ENCODE results near the gene LRMDA.
A peak's percentile ranks its signal among the peaks of the same experiment; 100 is the strongest.

The LRMDA gene

DNA sequence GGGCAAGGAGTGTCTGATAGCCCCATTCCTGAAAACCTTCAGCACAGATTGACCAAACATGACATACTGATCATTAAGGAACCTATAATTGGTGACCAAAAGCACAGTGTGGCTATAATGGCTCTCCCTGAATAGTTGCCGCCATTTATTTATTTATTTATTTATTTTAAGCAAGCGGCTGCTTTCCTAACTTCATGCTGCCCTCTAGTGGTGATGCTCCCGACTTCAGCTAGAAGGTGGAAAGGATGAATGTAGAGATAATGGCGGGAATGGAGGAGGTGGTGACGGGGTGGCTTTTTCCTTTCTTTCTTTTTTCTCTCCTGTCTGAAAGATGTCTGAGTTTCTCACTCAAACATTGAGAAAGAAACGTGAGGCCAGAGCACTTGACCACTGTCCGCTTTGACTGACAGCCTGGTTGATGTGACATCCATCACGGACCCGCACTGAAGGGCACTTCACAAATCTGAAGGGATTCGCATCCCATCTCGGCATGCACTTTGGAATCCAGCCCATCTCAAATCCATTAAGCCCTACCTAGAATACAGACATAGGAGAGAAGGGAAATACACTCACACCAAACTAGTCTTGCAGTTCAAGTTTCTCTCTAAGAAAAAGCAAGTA is 1116.0 kb downstream of the LRMDA start:
- Histone ChIP-seq H3K4me2 (ENCODE audit: low read depth, low read length, poor library complexity, severe bottlenecking) (no peak overlapping the region), H3K9ac (ENCODE audit: low read length) (no peak overlapping the region)

GRCh38 chr10:76548716-76549115 is 1117.3 kb downstream of the LRMDA start:
- H3K27ac ChIP-seq (ENCODE audit: low read depth, low read length): no peak overlapping the region
- no peak overlapping the region for H3K4me3 ChIP-seq (ENCODE audit: insufficient read depth, low read length, poor library complexity, severe bottlenecking)
- no peaks in the 10 kb centered on the region for H3K9me3 ChIP-seq (ENCODE audit: insufficient read depth, low read length)
- H2AFZ ChIP-seq (ENCODE audit: low read depth, low read length, severe bottlenecking): no peak overlapping the region
- H3K9ac ChIP-seq (ENCODE audit: low read length): no peak overlapping the region
- no peaks in the 10 kb centered on the region for H3F3A ChIP-seq (ENCODE audit: insufficient read depth)
- no peaks in the 10 kb centered on the region for H3K79me2 ChIP-seq (ENCODE audit: insufficient read depth, low read length)
- no peak overlapping the region for H3K4me2 ChIP-seq (ENCODE audit: low read depth, low read length, poor library complexity, severe bottlenecking)
- H3K27me3 ChIP-seq (ENCODE audit: low read length): no peaks in the 10 kb centered on the region
- H3K36me3 ChIP-seq (ENCODE audit: low read length): no peaks in the 10 kb centered on the region
- TF ChIP-seq, protein P1, sequence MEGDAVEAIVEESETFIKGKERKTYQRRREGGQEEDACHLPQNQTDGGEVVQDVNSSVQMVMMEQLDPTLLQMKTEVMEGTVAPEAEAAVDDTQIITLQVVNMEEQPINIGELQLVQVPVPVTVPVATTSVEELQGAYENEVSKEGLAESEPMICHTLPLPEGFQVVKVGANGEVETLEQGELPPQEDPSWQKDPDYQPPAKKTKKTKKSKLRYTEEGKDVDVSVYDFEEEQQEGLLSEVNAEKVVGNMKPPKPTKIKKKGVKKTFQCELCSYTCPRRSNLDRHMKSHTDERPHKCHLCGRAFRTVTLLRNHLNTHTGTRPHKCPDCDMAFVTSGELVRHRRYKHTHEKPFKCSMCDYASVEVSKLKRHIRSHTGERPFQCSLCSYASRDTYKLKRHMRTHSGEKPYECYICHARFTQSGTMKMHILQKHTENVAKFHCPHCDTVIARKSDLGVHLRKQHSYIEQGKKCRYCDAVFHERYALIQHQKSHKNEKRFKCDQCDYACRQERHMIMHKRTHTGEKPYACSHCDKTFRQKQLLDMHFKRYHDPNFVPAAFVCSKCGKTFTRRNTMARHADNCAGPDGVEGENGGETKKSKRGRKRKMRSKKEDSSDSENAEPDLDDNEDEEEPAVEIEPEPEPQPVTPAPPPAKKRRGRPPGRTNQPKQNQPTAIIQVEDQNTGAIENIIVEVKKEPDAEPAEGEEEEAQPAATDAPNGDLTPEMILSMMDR (IDR thresholded peaks at IDR 0.05; ENCODE audit: insufficient read depth, low read length, poor library complexity, severe bottlenecking): no peak
- TF ChIP-seq EZH2phosphoT487 (conservative IDR thresholded peaks at IDR 0.05; ENCODE audit: low read length): no peak
- no peaks in the 10 kb centered on the region for H4K20me1 ChIP-seq (ENCODE audit: low read depth, low read length)
- no peaks in the 10 kb centered on the region for H3K9me2 ChIP-seq (replicated peaks; ENCODE audit: insufficient read depth, low read length)

More for the DNA sequence above, 1116.0 kb downstream of the LRMDA start:
- Histone ChIP-seq H3K4me3 (ENCODE audit: insufficient read depth, low read length, poor library complexity, severe bottlenecking) (no peak overlapping the region), H4K20me1 (ENCODE audit: low read depth, low read length) (no peaks in the 10 kb centered on the region), H3K79me2 (ENCODE audit: insufficient read depth, low read length) (no peaks in the 10 kb centered on the region), H2AFZ (ENCODE audit: low read depth, low read length, severe bottlenecking) (no peak overlapping the region), H3K27me3 (ENCODE audit: low read length) (no peaks in the 10 kb centered on the region), H3K9me2 (replicated peaks; ENCODE audit: insufficient read depth, low read length) (no peaks in the 10 kb centered on the region), H3K27ac (ENCODE audit: low read depth, low read length) (no peak overlapping the region), H3K9me3 (ENCODE audit: insufficient read depth, low read length) (no peaks in the 10 kb centered on the region), H3F3A (ENCODE audit: insufficient read depth) (no peaks in the 10 kb centered on the region), H3K36me3 (ENCODE audit: low read length) (no peaks in the 10 kb centered on the region)
- no peak for TF ChIP-seq EZH2phosphoT487 (conservative IDR thresholded peaks at IDR 0.05; ENCODE audit: low read length)
- TF ChIP-seq, protein P1 (IDR thresholded peaks at IDR 0.05; ENCODE audit: insufficient read depth, low read length, poor library complexity, severe bottlenecking): peak; percentile 73

DNA sequence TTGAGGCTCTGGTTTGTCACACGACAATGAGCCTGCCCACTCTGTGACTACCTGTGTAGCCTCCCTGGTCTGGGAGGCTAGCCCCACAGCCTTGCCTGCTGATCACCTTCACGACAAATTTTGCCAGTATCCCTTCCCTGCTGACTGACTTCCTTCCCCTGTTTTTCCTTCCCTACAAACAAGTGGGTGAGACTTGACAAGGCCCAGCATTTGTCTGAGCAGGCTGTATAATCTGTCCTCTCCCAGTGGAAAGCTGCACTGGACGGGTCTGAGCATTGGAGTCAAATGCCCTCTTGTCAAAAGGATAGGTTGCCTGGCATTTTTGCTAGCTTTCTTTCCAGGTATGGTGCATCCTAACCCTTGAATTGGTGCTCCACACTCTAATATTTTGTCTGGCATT is 1117.7 kb downstream of the LRMDA start:
- Histone ChIP-seq H3K27ac (ENCODE audit: low read depth, low read length) (no peak overlapping the region), H3K9ac (ENCODE audit: low read length) (no peak overlapping the region), H3K9me3 (ENCODE audit: insufficient read depth, low read length) (no peaks in the 10 kb centered on the region), H4K20me1 (ENCODE audit: low read depth, low read length) (no peaks in the 10 kb centered on the region), H3K4me3 (ENCODE audit: insufficient read depth, low read length, poor library complexity, severe bottlenecking) (no peak overlapping the region), H2AFZ (ENCODE audit: low read depth, low read length, severe bottlenecking) (no peak overlapping the region), H3K4me2 (ENCODE audit: low read depth, low read length, poor library complexity, severe bottlenecking) (no peak overlapping the region), H3K79me2 (ENCODE audit: insufficient read depth, low read length) (no peaks in the 10 kb centered on the region), H3K36me3 (ENCODE audit: low read length) (no peaks in the 10 kb centered on the region), H3K9me2 (replicated peaks; ENCODE audit: insufficient read depth, low read length) (no peaks in the 10 kb centered on the region), H3K27me3 (ENCODE audit: low read length) (no peaks in the 10 kb centered on the region), H3F3A (ENCODE audit: insufficient read depth) (no peaks in the 10 kb centered on the region)
- TF ChIP-seq, protein P1 (IDR thresholded peaks at IDR 0.05; ENCODE audit: insufficient read depth, low read length, poor library complexity, severe bottlenecking): no peak
- no peak for TF ChIP-seq EZH2phosphoT487 (conservative IDR thresholded peaks at IDR 0.05; ENCODE audit: low read length)

Data from SU-DHL-6 (cell line).